IMR-90 (cell line): Measurements from ENCODE around the gene SUN1. TPM values are rescaled to one million over a fixed set of nuclear protein-coding genes. Genes with fewer than 3 reads are reported as not detected.

ENCODE experiments used
- ATAC-seq: fragments of 200-7000 bp; cut with Tn5 transposase; 2 replicates; pipeline ENCODE4 v1.9.1; 2020; ENCODE audit warnings: low read depth, mild to moderate bottlenecking, moderate library complexity
- BruUV-seq: library from RNA; stranded (reverse); fragments of 400-500 nt; replicated peaks from 2 replicates; lab custom pipeline; 2021; lab: Mats Ljungman, UMichigan
- CTCF ChIA-PET: fragments of 300-600 bp; formaldehyde crosslinking; extraction: SDS; loops from one replicate; lab custom pipeline; 2021; ENCODE audit warnings: antibody characterized with exemption; lab: Yijun Ruan, JAX
- POLR2A ChIA-PET: fragments of 300-600 bp; sonication (Branson Sonifier 250); formaldehyde crosslinking; loops from one replicate; lab custom pipeline; 2022; ENCODE audit warnings: antibody characterized with exemption; ENCODE audit not compliant: unreplicated experiment; lab: Charles Lee
- DNase-seq: peaks from one replicate; pipeline ENCODE4 v3.0.0; 2013
- H2AFZ ChIP-seq: replicated peaks from 2 replicates; pipeline ENCODE3; 2013; ENCODE audit warnings: low read length, mild to moderate bottlenecking; ENCODE audit not compliant: poor library complexity
- H2AK5ac ChIP-seq: 2 replicates; pipeline ENCODE4 v1.6.1; 2013; ENCODE audit warnings: low read depth, low read length, inconsistent platforms
- H2AK9ac ChIP-seq: replicated peaks from 2 replicates; pipeline ENCODE3; 2013; ENCODE audit warnings: mild to moderate bottlenecking, low read depth, low read length, moderate library complexity; ENCODE audit not compliant: poor library complexity
- H2BK120ac ChIP-seq: 2 replicates; pipeline ENCODE4 v1.6.1; 2013; ENCODE audit warnings: low read depth, low read length, inconsistent platforms
- H2BK15ac ChIP-seq: 3 replicates; pipeline ENCODE4 v1.6.1; 2013; ENCODE audit warnings: low read depth, low read length, inconsistent platforms
- H2BK20ac ChIP-seq: 2 replicates; pipeline ENCODE4 v1.6.1; 2013; ENCODE audit warnings: low read depth, mild to moderate bottlenecking, inconsistent platforms, low read length, moderate library complexity
- H2BK5ac ChIP-seq: 2 replicates; pipeline ENCODE4 v1.6.1; 2013; ENCODE audit warnings: mild to moderate bottlenecking, low read depth, low read length, inconsistent platforms; ENCODE audit not compliant: poor library complexity, severe bottlenecking
- H3K14ac ChIP-seq: replicated peaks from 2 replicates; pipeline ENCODE4 v1.6.1; 2013; ENCODE audit warnings: low read depth, low read length, inconsistent platforms
- H3K18ac ChIP-seq: 2 replicates; pipeline ENCODE4 v1.6.1; 2013; ENCODE audit warnings: low read depth, low read length, control low read depth
- H3K23ac ChIP-seq: 2 replicates; pipeline ENCODE4 v1.6.1; 2013; ENCODE audit warnings: low read depth, low read length, inconsistent platforms
- H3K27ac ChIP-seq: 2 replicates; pipeline ENCODE4 v1.5.1; 2013; ENCODE audit warnings: mild to moderate bottlenecking, control low read depth, low read length; ENCODE audit not compliant: insufficient read depth
- H3K27me3 ChIP-seq: 2 replicates; pipeline ENCODE4 v1.6.1; 2013; ENCODE audit warnings: low read length; ENCODE audit not compliant: control insufficient read depth, insufficient read depth
- H3K36me3 ChIP-seq: 2 replicates; pipeline ENCODE4 v1.6.1; 2013; ENCODE audit warnings: low read length, mixed read lengths; ENCODE audit not compliant: control insufficient read depth, insufficient read depth
- H3K4ac ChIP-seq: 2 replicates; pipeline ENCODE4 v1.6.1; 2013; ENCODE audit warnings: low read depth, low read length, inconsistent platforms
- H3K4me1 ChIP-seq: 2 replicates; pipeline ENCODE4 v1.6.1; 2013; ENCODE audit warnings: low read length, mixed read lengths; ENCODE audit not compliant: control insufficient read depth, insufficient read depth
- H3K4me2 ChIP-seq: 2 replicates; pipeline ENCODE4 v1.6.1; 2013; ENCODE audit warnings: low read depth, mild to moderate bottlenecking, control low read depth, low read length, moderate library complexity
- H3K4me3 ChIP-seq: 2 replicates; pipeline ENCODE4 v1.5.1; 2013; ENCODE audit warnings: low read depth, mild to moderate bottlenecking, control low read depth, low read length, moderate library complexity; ENCODE audit not compliant: insufficient read depth
- H3K56ac ChIP-seq: 2 replicates; pipeline ENCODE4 v1.6.1; 2013; ENCODE audit warnings: low read length, inconsistent platforms; ENCODE audit not compliant: insufficient read depth; ENCODE audit errors: extremely low read depth
- H3K79me1 ChIP-seq, 2 experiments: 2 replicates each; pipeline ENCODE4 v1.6.1; 2013; ENCODE audit warnings: low read length in 2 of 2, inconsistent platforms in 1 of 2, low read depth in 1 of 2
- H3K9ac ChIP-seq: 2 replicates; pipeline ENCODE4 v1.6.1; 2013; ENCODE audit warnings: low read depth, low read length, control low read depth
- H3K9me1 ChIP-seq: 2 replicates; pipeline ENCODE4 v1.6.1; 2013; ENCODE audit warnings: low read length, inconsistent platforms; ENCODE audit not compliant: insufficient read depth
- H3K9me3 ChIP-seq: 2 replicates; pipeline ENCODE4 v1.6.1; 2013; ENCODE audit warnings: low read length; ENCODE audit not compliant: control insufficient read depth, insufficient read depth
- H4K20me1 ChIP-seq: 2 replicates; pipeline ENCODE4 v1.6.1; 2013; ENCODE audit warnings: low read length, inconsistent platforms; ENCODE audit not compliant: insufficient read depth
- H4K5ac ChIP-seq: 2 replicates; pipeline ENCODE4 v1.6.1; 2013; ENCODE audit warnings: mild to moderate bottlenecking, low read depth, low read length, control low read depth
- H4K8ac ChIP-seq, 2 experiments: 2 replicates each; pipeline ENCODE4 v1.6.1; 2013; ENCODE audit warnings: low read depth in 2 of 2, low read length in 2 of 2, control low read depth in 1 of 2, inconsistent platforms in 1 of 2
- H4K91ac ChIP-seq: 2 replicates; pipeline ENCODE4 v1.6.1; 2013; ENCODE audit warnings: low read depth, low read length, inconsistent platforms; ENCODE audit not compliant: insufficient read depth
- BHLHE40 ChIP-seq: fragments of 150-350 bp; IDR thresholded peaks from 2 replicates; pipeline ENCODE4 v1.6.1; 2016; ENCODE audit warnings: mild to moderate bottlenecking, low read depth, low read length
- CEBPB ChIP-seq: IDR thresholded peaks from 2 replicates; pipeline ENCODE4 v1.6.1; 2012; ENCODE audit warnings: low read depth, low read length, improper control_type of control experiment
- CHD1 ChIP-seq: IDR thresholded peaks from 2 replicates; pipeline ENCODE4 v1.6.1; 2012; ENCODE audit warnings: low read depth, low read length, improper control_type of control experiment
- CTCF ChIP-seq: conservative IDR thresholded peaks from 2 replicates; pipeline ENCODE4 v1.5.1; 2012; ENCODE audit warnings: mild to moderate bottlenecking, low read depth, low read length, improper control_type of control experiment
- FOS ChIP-seq: fragments of 150-350 bp; IDR thresholded peaks from 2 replicates; pipeline ENCODE4 v1.6.1; 2016; ENCODE audit warnings: low read depth, low read length
- MAFK ChIP-seq: IDR thresholded peaks from 2 replicates; pipeline ENCODE4 v1.6.1; 2012; ENCODE audit warnings: low read depth, low read length, improper control_type of control experiment
- MAZ ChIP-seq: IDR thresholded peaks from 2 replicates; pipeline ENCODE4 v1.6.1; 2012; ENCODE audit warnings: low read depth, mild to moderate bottlenecking, low read length, improper control_type of control experiment, moderate library complexity, borderline replicate concordance
- MXI1 ChIP-seq: IDR thresholded peaks from 2 replicates; pipeline ENCODE4 v1.6.1; 2012; ENCODE audit warnings: low read depth, mild to moderate bottlenecking, low read length, moderate library complexity, borderline replicate concordance
- NFE2L2 ChIP-seq: fragments of 150-350 bp; IDR thresholded peaks from 2 replicates; pipeline ENCODE4 v1.6.1; 2016; ENCODE audit warnings: low read depth, mild to moderate bottlenecking, low read length
- POLR2A ChIP-seq: IDR thresholded peaks from 2 replicates; pipeline ENCODE4 v1.6.1; 2012; ENCODE audit warnings: mild to moderate bottlenecking, low read depth, low read length
- RAD21 ChIP-seq: IDR thresholded peaks from 2 replicates; pipeline ENCODE4 v1.6.1; 2012; ENCODE audit warnings: low read length, improper control_type of control experiment
- RCOR1 ChIP-seq: IDR thresholded peaks from 2 replicates; pipeline ENCODE4 v1.6.1; 2012; ENCODE audit warnings: mild to moderate bottlenecking, low read length, improper control_type of control experiment; ENCODE audit not compliant: insufficient replicate concordance
- RFX5 ChIP-seq: IDR thresholded peaks from 2 replicates; pipeline ENCODE4 v1.8.0; 2012; ENCODE audit warnings: low read depth, mild to moderate bottlenecking, low read length, moderate library complexity
- SMC3 ChIP-seq: fragments of 150-350 bp; IDR thresholded peaks from 2 replicates; pipeline ENCODE4 v1.6.1; 2016; ENCODE audit warnings: low read depth, mild to moderate bottlenecking, antibody characterized with exemption, low read length, moderate library complexity
- WGBS, 2 experiments: methylation state at CpG; one replicate each; pipeline versions ENCODE4 v1.1.5 to v1.1.7; 2013; ENCODE audit warnings: missing lambda C conversion rate in 2 of 2; ENCODE audit not compliant: insufficient read length in 1 of 2; ENCODE audit errors: extremely low coverage in 2 of 2; 5-methylcytosine and 5-hydroxymethylcytosine counted together
- dilution Hi-C: fragments of 300-500 bp; cut with HindIII; formaldehyde crosslinking; loops from one replicate; pipeline ENCODE4 v1.14.3; 2018; ENCODE audit warnings: low sequenced_read_pairs; ENCODE audit not compliant: unreplicated experiment
- in situ Hi-C: fragments of 300-500 bp; cut with MboI; formaldehyde crosslinking; loops from 3 replicates; pipeline ENCODE4 v1.14.3; 2019; ENCODE audit warnings: low sequenced_read_pairs, inconsistent platforms, mixed read lengths
- intact Hi-C: fragments of 100-400 bp; cut with micrococcal nuclease; formaldehyde crosslinking; loops from 2 replicates; pipeline ENCODE4 v1.10.0; 2022
- polyA plus RNA-seq, 3 experiments: library from polyadenylated mRNA; depleted of rRNA; stranded (reverse); fragments of >200 nt; gene quantifications; 2 replicates each; pipeline ENCODE4 v1.2.3, GENCODE V29; 2012; ENCODE audit warnings: low replicate concordance in 1 of 3
- total RNA-seq: library from RNA; depleted of rRNA; stranded (reverse); fragments of >200 nt; gene quantifications from 2 replicates; pipeline ENCODE4 v1.2.3, GENCODE V29; 2012
- TF ChIP-seq, protein P1 (sequence below): fragments of 150-350 bp; IDR thresholded peaks from 2 replicates; pipeline ENCODE4 v1.6.1; 2016; ENCODE audit warnings: low read depth, mild to moderate bottlenecking, low read length, moderate library complexity, borderline replicate concordance
- TF ChIP-seq, protein P2 (sequence below): fragments of 150-350 bp; IDR thresholded peaks from 2 replicates; pipeline ENCODE4 v1.6.1; 2017; ENCODE audit warnings: mild to moderate bottlenecking, antibody characterized with exemption, low read length, low read depth

The SUN1 gene
- total and polyA plus RNA-seq, 2 of the 4 experiments (the other 2 are of a cell fraction), result 113 to 239 TPM

DNA sequence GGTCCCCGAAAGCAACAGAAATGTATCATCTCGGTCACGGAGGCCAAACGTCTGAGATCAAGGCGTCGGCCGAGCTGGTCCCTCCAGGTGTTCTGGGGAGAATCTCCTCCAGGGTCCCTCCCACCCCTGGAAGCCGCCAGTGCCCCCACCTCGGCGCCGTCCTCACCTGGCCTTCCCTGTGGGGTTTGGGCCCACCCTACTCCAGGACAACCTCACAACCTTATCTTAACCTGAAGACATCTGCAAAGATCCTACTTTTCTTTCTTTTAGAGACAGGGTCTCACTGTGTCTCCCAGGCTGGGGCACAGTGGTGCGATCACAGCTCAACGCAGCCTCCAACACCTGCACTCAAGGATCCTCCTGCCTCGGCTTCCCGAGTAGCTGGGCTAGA is 88.8 kb downstream of the SUN1 start:
- Histone ChIP-seq H3K18ac (no peak overlapping the region), H3K14ac (no peak overlapping the region), H3K4me2 (no peak overlapping the region), H2BK5ac (no peak overlapping the region), H2AK9ac (no peak overlapping the region), H2BK120ac (no peak overlapping the region), H4K20me1 (no peaks in the 10 kb centered on the region), H3K4me1 (peaks cover 7% of the 10 kb centered on the region), H3K36me3 (no peaks in the 10 kb centered on the region), H2AK5ac (no peak overlapping the region), H3K9me1 (no peaks in the 10 kb centered on the region), H3K4me3 (no peak overlapping the region), H3K9me3 (no peaks in the 10 kb centered on the region), H2BK20ac (no peak overlapping the region), H3K27ac (no peak overlapping the region), H2BK15ac (no peak overlapping the region), H4K8ac (no peak overlapping the region), H4K5ac (no peak overlapping the region), H3K79me1 (no peaks in the 10 kb centered on the region), H4K91ac (no peak overlapping the region), H3K56ac (no peak overlapping the region), H3K4ac (no peak overlapping the region), H2AFZ (no peak overlapping the region), H3K9ac (no peak overlapping the region), H3K23ac (no peak overlapping the region), H3K27me3 (no peaks in the 10 kb centered on the region)
- ChIA-PET CTCF (no interaction called here), POLR2A (no interaction called here)
- 81% methylated on average over 10 of the region's 15 CpGs; no CpG with 5 or more reads in 1 of the 2 experiments for WGBS, 2 experiments
- DNase-seq, result no peak
- no TSS peak for BruUV-seq
- dilution Hi-C loops, result no loop called here
- in situ Hi-C loops, result no loop called here
- intact Hi-C loops, result no loop called here
- TF ChIP-seq MAZ, result no peak
- TF ChIP-seq CHD1, result no peak
- TF ChIP-seq NFE2L2, result no peak
- TF ChIP-seq MAFK, result no peak
- TF ChIP-seq POLR2A, result no peak
- no peak for TF ChIP-seq RAD21
- no peak for TF ChIP-seq MXI1
- no peak for TF ChIP-seq RFX5
- TF ChIP-seq SMC3, result no peak
- TF ChIP-seq RCOR1, result no peak
- no peak for TF ChIP-seq CTCF
- TF ChIP-seq, protein P1, sequence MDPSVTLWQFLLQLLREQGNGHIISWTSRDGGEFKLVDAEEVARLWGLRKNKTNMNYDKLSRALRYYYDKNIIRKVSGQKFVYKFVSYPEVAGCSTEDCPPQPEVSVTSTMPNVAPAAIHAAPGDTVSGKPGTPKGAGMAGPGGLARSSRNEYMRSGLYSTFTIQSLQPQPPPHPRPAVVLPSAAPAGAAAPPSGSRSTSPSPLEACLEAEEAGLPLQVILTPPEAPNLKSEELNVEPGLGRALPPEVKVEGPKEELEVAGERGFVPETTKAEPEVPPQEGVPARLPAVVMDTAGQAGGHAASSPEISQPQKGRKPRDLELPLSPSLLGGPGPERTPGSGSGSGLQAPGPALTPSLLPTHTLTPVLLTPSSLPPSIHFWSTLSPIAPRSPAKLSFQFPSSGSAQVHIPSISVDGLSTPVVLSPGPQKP, result no peak
- TF ChIP-seq CEBPB, result no peak
- TF ChIP-seq FOS, result no peak
- TF ChIP-seq, protein P2, sequence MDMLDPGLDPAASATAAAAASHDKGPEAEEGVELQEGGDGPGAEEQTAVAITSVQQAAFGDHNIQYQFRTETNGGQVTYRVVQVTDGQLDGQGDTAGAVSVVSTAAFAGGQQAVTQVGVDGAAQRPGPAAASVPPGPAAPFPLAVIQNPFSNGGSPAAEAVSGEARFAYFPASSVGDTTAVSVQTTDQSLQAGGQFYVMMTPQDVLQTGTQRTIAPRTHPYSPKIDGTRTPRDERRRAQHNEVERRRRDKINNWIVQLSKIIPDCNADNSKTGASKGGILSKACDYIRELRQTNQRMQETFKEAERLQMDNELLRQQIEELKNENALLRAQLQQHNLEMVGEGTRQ, result no peak
- no peak for TF ChIP-seq BHLHE40
- no peak for ATAC-seq
